ENCODE data around the gene ACTR2. TPM values are rescaled to one million over a fixed set of nuclear protein-coding genes. Genes with fewer than 3 reads are reported as not detected.

ACTR2 gene
- total and polyA plus RNA-seq, 9 of the 15 experiments (the other 6 are each of a cell fraction or from before 2014, with no cell fraction given) = 47.3 to 239 (median 108) TPM

GRCh38 chr2:65227456-65228262, at the start of gene ACTR2 (continued):
- no peak for TF ChIP-seq USF2 (CRISPR knock-in tag; IDR thresholded peaks at IDR 0.05)
- no peak for TF ChIP-seq ELF4 (CRISPR knock-in tag; IDR thresholded peaks at IDR 0.05)
- TF ChIP-seq TBL1XR1 (IDR thresholded peaks at IDR 0.05; ENCODE audit: low read length in 2 of 2) = no peak
- no peak for TF ChIP-seq PPARD (CRISPR knock-in tag; IDR thresholded peaks at IDR 0.05)
- no peak for TF ChIP-seq HDGF (IDR thresholded peaks at IDR 0.05)
- peak; percentile 95 for TF ChIP-seq KDM5B (IDR thresholded peaks at IDR 0.05; ENCODE audit: insufficient replicate concordance, low read depth, low read length)
- no peak for TF ChIP-seq NCOR1 (IDR thresholded peaks at IDR 0.05)
- TF ChIP-seq SMARCB1 (IDR thresholded peaks at IDR 0.05; ENCODE audit: insufficient read length, low read depth) = no peak
- TF ChIP-seq MLLT1 (IDR thresholded peaks at IDR 0.05) = 0 out of 4 replicates have a peak, but pooled peaks of 1 of the 2 experiments have one; percentile 23
- no peak; the same call in none of the 2 replicates for TF ChIP-seq SMAD4 (CRISPR knock-in tag; conservative IDR thresholded peaks at IDR 0.05)
- TF ChIP-seq IRF2 (CRISPR knock-in tag; IDR thresholded peaks at IDR 0.05) = no peak
- peak; percentile 75; the same call in 1 of the 2 replicates for TF ChIP-seq HNRNPL (IDR thresholded peaks at IDR 0.05; ENCODE audit: low read depth, low read length)
- 0 out of 2 replicates have a peak, but pooled peaks have one; percentile 66 for TF ChIP-seq HOMEZ (CRISPR knock-in tag; IDR thresholded peaks at IDR 0.05)
- no peak for TF ChIP-seq ZNF124 (CRISPR knock-in tag; IDR thresholded peaks at IDR 0.05)
- no peak; the same call in 1 of the 2 replicates for TF ChIP-seq TAF7 (tag; IDR thresholded peaks at IDR 0.05)
- TF ChIP-seq MECOM (CRISPR knock-in tag; IDR thresholded peaks at IDR 0.05) = no peak
- no peak; the same call in 1 of the 2 replicates for TF ChIP-seq ZNF740 (CRISPR knock-in tag; IDR thresholded peaks at IDR 0.05)
- TF ChIP-seq ZNF740 (tag; IDR thresholded peaks at IDR 0.05) = no peak
- TF ChIP-seq CBFA2T2 (conservative IDR thresholded peaks at IDR 0.05) = no peak
- no peak for TF ChIP-seq KAT2B (IDR thresholded peaks at IDR 0.05; ENCODE audit: low read depth, low read length)
- TF ChIP-seq HMBOX1 (IDR thresholded peaks at IDR 0.05) = no peak
- no peak for TF ChIP-seq MXD1 (CRISPR knock-in tag; IDR thresholded peaks at IDR 0.05; ENCODE audit: borderline replicate concordance, poor library complexity, severe bottlenecking)

All from K562 (cell line).